IMR-90 (cell line): ENCODE data around the gene CDH2. TPM values are rescaled to one million over a fixed set of nuclear protein-coding genes. Genes with fewer than 3 reads are reported as not detected.

ENCODE experiments used
- ATAC-seq: fragments of 200-7000 bp; cut with Tn5 transposase; 2 replicates; pipeline ENCODE4 v1.9.1; 2020; ENCODE audit warnings: low read depth, mild to moderate bottlenecking, moderate library complexity
- BruUV-seq: library from RNA; stranded (reverse); fragments of 400-500 nt; replicated peaks from 2 replicates; lab custom pipeline; 2021; lab: Mats Ljungman, UMichigan
- CTCF ChIA-PET: fragments of 300-600 bp; formaldehyde crosslinking; extraction: SDS; loops from one replicate; lab custom pipeline; 2021; ENCODE audit warnings: antibody characterized with exemption; lab: Yijun Ruan, JAX
- POLR2A ChIA-PET: fragments of 300-600 bp; sonication (Branson Sonifier 250); formaldehyde crosslinking; loops from one replicate; lab custom pipeline; 2022; ENCODE audit warnings: antibody characterized with exemption; ENCODE audit not compliant: unreplicated experiment; lab: Charles Lee
- DNase-seq: peaks from one replicate; pipeline ENCODE4 v3.0.0; 2013
- H2AFZ ChIP-seq: replicated peaks from 2 replicates; pipeline ENCODE3; 2013; ENCODE audit warnings: low read length, mild to moderate bottlenecking; ENCODE audit not compliant: poor library complexity
- H2AK5ac ChIP-seq: 2 replicates; pipeline ENCODE4 v1.6.1; 2013; ENCODE audit warnings: low read depth, low read length, inconsistent platforms
- H2AK9ac ChIP-seq: replicated peaks from 2 replicates; pipeline ENCODE3; 2013; ENCODE audit warnings: mild to moderate bottlenecking, low read depth, low read length, moderate library complexity; ENCODE audit not compliant: poor library complexity
- H2BK120ac ChIP-seq: 2 replicates; pipeline ENCODE4 v1.6.1; 2013; ENCODE audit warnings: low read depth, low read length, inconsistent platforms
- H2BK15ac ChIP-seq: 3 replicates; pipeline ENCODE4 v1.6.1; 2013; ENCODE audit warnings: low read depth, low read length, inconsistent platforms
- H2BK20ac ChIP-seq: 2 replicates; pipeline ENCODE4 v1.6.1; 2013; ENCODE audit warnings: low read depth, mild to moderate bottlenecking, inconsistent platforms, low read length, moderate library complexity
- H2BK5ac ChIP-seq: 2 replicates; pipeline ENCODE4 v1.6.1; 2013; ENCODE audit warnings: mild to moderate bottlenecking, low read depth, low read length, inconsistent platforms; ENCODE audit not compliant: poor library complexity, severe bottlenecking
- H3K14ac ChIP-seq: replicated peaks from 2 replicates; pipeline ENCODE4 v1.6.1; 2013; ENCODE audit warnings: low read depth, low read length, inconsistent platforms
- H3K18ac ChIP-seq: 2 replicates; pipeline ENCODE4 v1.6.1; 2013; ENCODE audit warnings: low read depth, low read length, control low read depth
- H3K23ac ChIP-seq: 2 replicates; pipeline ENCODE4 v1.6.1; 2013; ENCODE audit warnings: low read depth, low read length, inconsistent platforms
- H3K27ac ChIP-seq: 2 replicates; pipeline ENCODE4 v1.5.1; 2013; ENCODE audit warnings: mild to moderate bottlenecking, control low read depth, low read length; ENCODE audit not compliant: insufficient read depth
- H3K27me3 ChIP-seq: 2 replicates; pipeline ENCODE4 v1.6.1; 2013; ENCODE audit warnings: low read length; ENCODE audit not compliant: control insufficient read depth, insufficient read depth
- H3K36me3 ChIP-seq: 2 replicates; pipeline ENCODE4 v1.6.1; 2013; ENCODE audit warnings: low read length, mixed read lengths; ENCODE audit not compliant: control insufficient read depth, insufficient read depth
- H3K4ac ChIP-seq: 2 replicates; pipeline ENCODE4 v1.6.1; 2013; ENCODE audit warnings: low read depth, low read length, inconsistent platforms
- H3K4me1 ChIP-seq: 2 replicates; pipeline ENCODE4 v1.6.1; 2013; ENCODE audit warnings: low read length, mixed read lengths; ENCODE audit not compliant: control insufficient read depth, insufficient read depth
- H3K4me2 ChIP-seq: 2 replicates; pipeline ENCODE4 v1.6.1; 2013; ENCODE audit warnings: low read depth, mild to moderate bottlenecking, control low read depth, low read length, moderate library complexity
- H3K4me3 ChIP-seq: 2 replicates; pipeline ENCODE4 v1.5.1; 2013; ENCODE audit warnings: low read depth, mild to moderate bottlenecking, control low read depth, low read length, moderate library complexity; ENCODE audit not compliant: insufficient read depth
- H3K56ac ChIP-seq: 2 replicates; pipeline ENCODE4 v1.6.1; 2013; ENCODE audit warnings: low read length, inconsistent platforms; ENCODE audit not compliant: insufficient read depth; ENCODE audit errors: extremely low read depth
- H3K79me1 ChIP-seq, 2 experiments: 2 replicates each; pipeline ENCODE4 v1.6.1; 2013; ENCODE audit warnings: low read length in 2 of 2, inconsistent platforms in 1 of 2, low read depth in 1 of 2
- H3K9ac ChIP-seq: 2 replicates; pipeline ENCODE4 v1.6.1; 2013; ENCODE audit warnings: low read depth, low read length, control low read depth
- H3K9me1 ChIP-seq: 2 replicates; pipeline ENCODE4 v1.6.1; 2013; ENCODE audit warnings: low read length, inconsistent platforms; ENCODE audit not compliant: insufficient read depth
- H3K9me3 ChIP-seq: 2 replicates; pipeline ENCODE4 v1.6.1; 2013; ENCODE audit warnings: low read length; ENCODE audit not compliant: control insufficient read depth, insufficient read depth
- H4K20me1 ChIP-seq: 2 replicates; pipeline ENCODE4 v1.6.1; 2013; ENCODE audit warnings: low read length, inconsistent platforms; ENCODE audit not compliant: insufficient read depth
- H4K5ac ChIP-seq: 2 replicates; pipeline ENCODE4 v1.6.1; 2013; ENCODE audit warnings: mild to moderate bottlenecking, low read depth, low read length, control low read depth
- H4K8ac ChIP-seq, 2 experiments: 2 replicates each; pipeline ENCODE4 v1.6.1; 2013; ENCODE audit warnings: low read depth in 2 of 2, low read length in 2 of 2, control low read depth in 1 of 2, inconsistent platforms in 1 of 2
- H4K91ac ChIP-seq: 2 replicates; pipeline ENCODE4 v1.6.1; 2013; ENCODE audit warnings: low read depth, low read length, inconsistent platforms; ENCODE audit not compliant: insufficient read depth
- MAFK ChIP-seq: IDR thresholded peaks from 2 replicates; pipeline ENCODE4 v1.6.1; 2012; ENCODE audit warnings: low read depth, low read length, improper control_type of control experiment
- RAD21 ChIP-seq: IDR thresholded peaks from 2 replicates; pipeline ENCODE4 v1.6.1; 2012; ENCODE audit warnings: low read length, improper control_type of control experiment
- WGBS, 2 experiments: methylation state at CpG; one replicate each; pipeline versions ENCODE4 v1.1.5 to v1.1.7; 2013; ENCODE audit warnings: missing lambda C conversion rate in 2 of 2; ENCODE audit not compliant: insufficient read length in 1 of 2; ENCODE audit errors: extremely low coverage in 2 of 2; 5-methylcytosine and 5-hydroxymethylcytosine counted together
- dilution Hi-C: fragments of 300-500 bp; cut with HindIII; formaldehyde crosslinking; loops from one replicate; pipeline ENCODE4 v1.14.3; 2018; ENCODE audit warnings: low sequenced_read_pairs; ENCODE audit not compliant: unreplicated experiment
- in situ Hi-C: fragments of 300-500 bp; cut with MboI; formaldehyde crosslinking; loops from 3 replicates; pipeline ENCODE4 v1.14.3; 2019; ENCODE audit warnings: low sequenced_read_pairs, inconsistent platforms, mixed read lengths
- intact Hi-C: fragments of 100-400 bp; cut with micrococcal nuclease; formaldehyde crosslinking; loops from 2 replicates; pipeline ENCODE4 v1.10.0; 2022
- polyA plus RNA-seq, 3 experiments: library from polyadenylated mRNA; depleted of rRNA; stranded (reverse); fragments of >200 nt; gene quantifications; 2 replicates each; pipeline ENCODE4 v1.2.3, GENCODE V29; 2012; ENCODE audit warnings: low replicate concordance in 1 of 3
- total RNA-seq: library from RNA; depleted of rRNA; stranded (reverse); fragments of >200 nt; gene quantifications from 2 replicates; pipeline ENCODE4 v1.2.3, GENCODE V29; 2012

The CDH2 gene
- total and polyA plus RNA-seq, 2 of the 4 experiments (the other 2 are of a cell fraction), result 55.6 to 111 TPM

DNA sequence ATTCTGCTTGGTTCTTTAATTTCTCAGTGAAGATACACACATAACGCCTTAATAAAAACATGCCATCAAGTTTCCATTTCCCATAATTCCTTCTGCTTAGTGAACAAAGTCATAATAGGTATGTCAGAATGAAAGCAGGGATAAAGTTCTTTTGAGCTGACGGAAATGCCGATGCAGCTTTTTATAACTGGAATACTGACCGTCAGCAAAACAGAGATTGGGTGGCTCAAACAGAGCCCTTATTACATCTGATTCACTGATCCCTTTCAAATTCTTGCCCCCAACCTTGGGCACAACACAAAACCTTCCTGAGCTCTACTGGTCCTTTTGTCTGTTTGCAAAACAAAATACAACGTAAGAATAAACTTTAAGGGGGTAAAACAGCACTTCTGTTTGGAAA, 140.4 kb downstream of the CDH2 start:
- H4K8ac ChIP-seq, result no peak overlapping the region
- H2AK9ac ChIP-seq, result no peak overlapping the region
- H2BK15ac ChIP-seq, result no peak overlapping the region
- H3K56ac ChIP-seq, result no peak overlapping the region
- no peak overlapping the region for H3K27ac ChIP-seq
- no peaks in the 10 kb centered on the region for H3K27me3 ChIP-seq
- dilution Hi-C loops (no loop called here), intact Hi-C loops (no loop called here), in situ Hi-C loops (no loop called here)
- peaks cover 16 to 23% of the 10 kb centered on the region in 2 experiments; a peak in 3 of 4 replicates for H3K79me1 ChIP-seq
- H3K14ac ChIP-seq, result no peak overlapping the region
- H3K9me3 ChIP-seq, result no peaks in the 10 kb centered on the region
- H3K4ac ChIP-seq, result no peak overlapping the region
- H4K5ac ChIP-seq, result no peak overlapping the region
- POLR2A ChIA-PET, result no interaction called here
- no peak overlapping the region; the same call in 1 of the 2 replicates for H3K4me2 ChIP-seq
- WGBS, 2 experiments, result no CpG with 5 or more reads among the region's 5 CpGs
- H3K4me3 ChIP-seq, result no peak overlapping the region
- DNase-seq (no peak), ATAC-seq (no peak)
- H4K91ac ChIP-seq, result no peak overlapping the region
- H2BK20ac ChIP-seq, result no peak overlapping the region
- no peaks in the 10 kb centered on the region for H4K20me1 ChIP-seq
- H3K9ac ChIP-seq, result no peak overlapping the region
- H3K23ac ChIP-seq, result no peak overlapping the region
- CTCF ChIA-PET, result interaction anchor here (0.9 kb wide), 1 partner anchor 12 kb away, joined by 3 read pairs; no protein-coding TSS in a partner anchor
- H3K4me1 ChIP-seq, result peaks cover 6% of the 10 kb centered on the region
- no peak overlapping the region for H2BK5ac ChIP-seq
- TF ChIP-seq RAD21 (no peak), MAFK (peak; percentile 77)
- peaks cover 3% of the 10 kb centered on the region for H3K9me1 ChIP-seq
- no peak overlapping the region for H3K18ac ChIP-seq
- BruUV-seq, result no TSS peak
- H2AK5ac ChIP-seq, result no peak overlapping the region
- H2BK120ac ChIP-seq, result no peak overlapping the region
- H3K36me3 ChIP-seq, result no peaks in the 10 kb centered on the region
- H2AFZ ChIP-seq, result no peak overlapping the region
